ENCODE results near the gene SEMA3F. TPM values are rescaled to one million over a fixed set of nuclear protein-coding genes. Genes with fewer than 3 reads are reported as not detected.

Gene SEMA3F
- total RNA-seq, 2 experiments from 2014 or later: 0.15 TPM; not detected in 1

DNA sequence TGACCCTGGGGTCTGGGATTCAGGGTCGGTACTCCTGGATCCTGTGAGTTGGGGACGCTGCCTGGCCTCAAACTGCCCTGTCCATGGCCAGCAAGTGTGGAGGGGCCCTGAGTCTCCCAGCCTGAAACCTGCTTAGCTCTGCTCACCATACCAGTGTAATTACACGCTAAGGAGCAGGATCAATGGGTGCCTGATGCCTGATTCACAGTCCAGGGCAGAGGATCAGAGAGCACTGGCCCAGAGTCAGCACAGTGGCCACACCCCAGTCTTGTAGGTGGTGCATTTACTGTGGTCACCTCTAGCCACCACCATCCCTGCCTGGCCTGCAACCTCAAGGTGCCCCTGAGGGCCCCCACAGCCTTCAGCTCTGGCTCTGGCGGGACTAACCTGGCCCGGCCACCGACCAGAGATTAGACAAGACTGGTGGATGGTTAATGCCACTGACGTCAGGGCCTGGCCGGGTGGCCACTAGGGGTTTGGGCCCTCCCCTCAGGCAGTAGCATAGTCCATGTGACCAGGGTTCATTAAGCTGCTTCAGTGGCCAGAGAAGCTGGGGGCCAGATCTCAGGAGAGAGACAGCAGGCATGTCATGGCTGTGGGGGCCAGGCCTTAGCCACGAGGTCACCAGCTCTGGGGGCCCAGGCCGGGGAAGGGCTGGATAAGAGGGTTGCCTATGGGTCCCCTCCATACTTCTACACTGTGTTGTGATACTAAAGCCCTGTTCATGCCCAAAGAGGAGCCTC lies 46.6 kb downstream of the SEMA3F start:
- H3K36me3 Mint-ChIP-seq (ENCODE audit: low read depth): no peaks in the 10 kb centered on the region
- ChIA-PET CTCF (interaction anchor here (2.2 kb wide), 1 partner anchor 25 kb away, joined by 10 read pairs; no protein-coding TSS in a partner anchor), POLR2A (interaction anchor here (1.0 to 2.4 kb wide), 2 partner anchors 7 to 9 kb away, joined by 3 to 12 read pairs; no protein-coding TSS in a partner anchor)
- H3K4me1 Mint-ChIP-seq: no peaks in the 10 kb centered on the region
- DNase-seq: no peak
- no peaks in the 10 kb centered on the region for H3K9me3 Mint-ChIP-seq
- no peak overlapping the region for H3K4me3 Mint-ChIP-seq
- H3K27me3 Mint-ChIP-seq: peaks cover 41% of the 10 kb centered on the region
- H3K27ac Mint-ChIP-seq: no peak overlapping the region

DNA sequence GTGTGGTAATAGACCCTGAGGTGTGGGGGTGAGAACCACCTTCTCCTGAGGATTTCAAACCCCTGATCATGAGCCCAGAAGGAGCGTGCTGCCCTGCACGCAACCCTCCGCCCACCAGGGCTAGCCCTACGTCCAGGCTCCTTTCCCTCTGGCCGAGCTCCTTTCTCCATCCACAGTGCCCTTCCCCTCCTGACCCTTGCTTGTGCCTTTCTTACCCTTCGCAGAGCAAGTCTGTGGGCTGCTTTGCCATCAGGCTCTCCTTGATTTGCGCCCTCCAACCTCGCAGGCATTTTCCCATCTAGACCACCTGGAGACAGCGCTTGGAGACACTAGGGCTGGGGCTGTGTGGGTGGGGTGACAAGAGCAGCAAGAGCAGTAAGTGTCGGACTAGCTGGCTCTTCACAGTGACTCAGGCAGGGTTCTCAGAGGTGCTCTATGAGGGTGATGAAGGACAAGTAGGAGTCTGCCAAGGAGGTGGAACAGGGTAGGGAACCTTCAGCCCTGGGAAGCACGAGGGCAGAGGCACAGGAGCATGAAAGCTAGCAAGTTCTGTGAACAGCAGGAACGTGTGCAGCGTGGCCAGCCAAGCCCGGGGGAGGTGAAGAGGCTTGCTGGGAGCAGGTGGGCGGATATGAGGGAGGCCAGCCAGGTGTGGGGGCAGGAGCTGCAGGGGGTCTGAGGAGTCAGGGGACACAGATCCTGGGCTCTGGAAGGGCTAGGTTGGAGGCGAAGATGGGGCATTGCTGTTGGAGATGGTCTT lies 47.4 kb downstream of the SEMA3F start:
- H3K36me3 Mint-ChIP-seq (ENCODE audit: low read depth): no peaks in the 10 kb centered on the region
- no peak overlapping the region for H3K4me3 Mint-ChIP-seq
- ChIA-PET CTCF (interaction anchor here (0.8 to 2.2 kb wide), 2 partner anchors 8 to 24 kb away, joined by 4 to 10 read pairs; no protein-coding TSS in a partner anchor), POLR2A (interaction anchor here (1.0 to 2.4 kb wide), 3 partner anchors 8 to 19 kb away, joined by 3 to 12 read pairs (median 3); no protein-coding TSS in a partner anchor)
- H3K9me3 Mint-ChIP-seq: no peaks in the 10 kb centered on the region
- H3K4me1 Mint-ChIP-seq: no peaks in the 10 kb centered on the region
- DNase-seq: no peak
- peaks cover 47% of the 10 kb centered on the region for H3K27me3 Mint-ChIP-seq
- H3K27ac Mint-ChIP-seq: no peak overlapping the region

DNA sequence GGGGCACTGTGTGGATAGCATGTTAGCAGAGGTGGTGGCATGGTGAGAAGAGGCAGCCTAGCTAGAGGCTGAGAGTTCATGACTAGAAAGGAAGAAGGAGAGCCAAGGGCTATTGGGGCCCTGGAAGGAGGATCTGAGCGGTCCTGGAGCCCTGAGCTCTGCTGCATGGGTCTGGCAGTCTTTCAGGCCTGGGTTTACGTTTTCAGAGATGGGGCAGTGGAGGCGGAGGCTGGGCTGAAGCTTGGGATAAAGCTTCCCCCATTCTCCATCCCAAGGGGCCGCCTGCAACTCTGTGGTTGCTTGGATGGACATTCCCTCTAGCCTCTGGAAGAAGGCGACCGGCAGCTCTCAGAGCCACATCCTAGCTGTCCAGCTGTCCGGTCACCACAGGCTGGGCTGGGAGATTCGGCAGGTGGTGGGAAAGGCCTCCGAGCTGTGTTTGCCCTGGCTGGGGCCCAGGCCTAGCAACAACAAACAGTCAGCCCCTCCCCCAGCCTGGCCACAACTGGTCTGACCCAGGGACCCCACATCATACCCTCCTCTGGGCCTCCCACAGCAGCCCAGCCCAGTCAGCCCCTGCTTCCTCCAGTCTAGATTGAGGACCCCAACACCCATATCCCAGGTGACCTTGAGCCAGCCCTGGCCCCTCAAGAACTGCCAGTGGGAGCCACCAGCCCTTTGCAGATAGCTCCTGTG lies 48.1 kb downstream of the SEMA3F start:
- DNase-seq: no peak
- no peaks in the 10 kb centered on the region for H3K4me1 Mint-ChIP-seq
- ChIA-PET POLR2A (interaction anchor here (1.4 to 2.4 kb wide), 2 partner anchors 9 to 18 kb away, joined by 3 to 12 read pairs; no protein-coding TSS in a partner anchor), CTCF (interaction anchor here (0.8 to 2.2 kb wide), 3 partner anchors 9 to 23 kb away, joined by 3 to 10 read pairs (median 4); partner anchors contain the start of gene GNAT1)
- H3K4me3 Mint-ChIP-seq: no peak overlapping the region
- peaks cover 50% of the 10 kb centered on the region for H3K27me3 Mint-ChIP-seq
- H3K9me3 Mint-ChIP-seq: no peaks in the 10 kb centered on the region
- no peak overlapping the region for H3K27ac Mint-ChIP-seq
- no peaks in the 10 kb centered on the region for H3K36me3 Mint-ChIP-seq (ENCODE audit: low read depth)

DNA sequence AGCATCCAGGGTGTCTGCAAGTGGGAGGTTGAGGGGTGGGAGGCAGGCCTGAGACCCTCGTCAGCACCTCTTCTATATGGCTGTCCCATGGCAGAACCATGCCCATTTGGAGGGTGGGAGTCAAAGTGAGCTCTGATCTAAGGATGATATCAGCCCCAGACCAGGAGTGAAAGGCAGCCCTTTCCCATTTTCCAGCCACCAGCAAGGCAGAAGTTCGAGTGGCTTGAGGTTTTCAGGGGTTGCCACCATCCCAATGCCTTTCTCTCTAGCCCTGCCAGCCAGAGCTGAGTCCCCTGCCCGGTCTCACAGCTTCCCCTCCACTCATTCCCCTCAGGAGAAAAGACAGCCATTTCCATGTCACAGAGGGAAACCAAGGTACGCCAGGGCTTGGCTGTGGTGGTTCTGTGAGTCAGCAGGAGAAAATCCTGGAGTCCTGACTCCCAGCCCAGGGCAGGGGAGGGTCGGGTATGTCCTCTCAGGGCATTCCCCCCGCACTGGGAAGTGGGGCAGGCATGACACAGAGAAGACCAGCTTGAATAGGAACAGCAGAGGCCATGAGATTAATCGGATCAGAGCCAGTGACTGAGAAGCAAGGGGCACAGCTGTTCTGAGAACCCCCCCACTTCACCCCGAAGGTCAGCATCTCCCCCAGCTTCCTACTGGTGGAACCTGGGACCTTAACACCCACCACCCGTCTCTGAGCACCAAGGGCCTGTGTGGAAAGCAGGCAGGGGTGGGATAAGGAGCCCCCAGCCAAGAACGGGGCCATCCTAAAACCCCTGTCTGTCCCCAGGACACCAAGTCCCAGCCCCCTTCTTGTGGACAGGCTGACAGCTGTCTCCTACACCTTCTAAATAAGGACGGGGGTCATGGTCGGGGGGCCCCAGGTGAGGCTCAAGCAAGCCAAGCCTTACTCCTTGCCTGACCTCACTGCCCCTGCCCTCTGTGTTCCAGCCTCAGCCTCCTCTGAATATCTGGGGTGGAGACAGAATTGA lies 49.0 kb downstream of the SEMA3F start:
- POLR2A ChIA-PET: interaction anchor here (1.2 to 2.4 kb wide), 3 partner anchors 10 to 33 kb away, joined by 3 to 12 read pairs (median 3); no protein-coding TSS in a partner anchor
- Mint-ChIP-seq H3K4me3 (no peak overlapping the region), H3K27me3 (peaks cover 54% of the 10 kb centered on the region), H3K9me3 (no peaks in the 10 kb centered on the region), H3K4me1 (no peaks in the 10 kb centered on the region), H3K36me3 (ENCODE audit: low read depth) (no peaks in the 10 kb centered on the region), H3K27ac (no peak overlapping the region)
- CTCF ChIA-PET: interaction anchor here (1.0 to 1.1 kb wide), 2 partner anchors 8 to 12 kb away, joined by 3 read pairs; partner anchors contain the start of gene GNAT1
- no peak for DNase-seq

DNA sequence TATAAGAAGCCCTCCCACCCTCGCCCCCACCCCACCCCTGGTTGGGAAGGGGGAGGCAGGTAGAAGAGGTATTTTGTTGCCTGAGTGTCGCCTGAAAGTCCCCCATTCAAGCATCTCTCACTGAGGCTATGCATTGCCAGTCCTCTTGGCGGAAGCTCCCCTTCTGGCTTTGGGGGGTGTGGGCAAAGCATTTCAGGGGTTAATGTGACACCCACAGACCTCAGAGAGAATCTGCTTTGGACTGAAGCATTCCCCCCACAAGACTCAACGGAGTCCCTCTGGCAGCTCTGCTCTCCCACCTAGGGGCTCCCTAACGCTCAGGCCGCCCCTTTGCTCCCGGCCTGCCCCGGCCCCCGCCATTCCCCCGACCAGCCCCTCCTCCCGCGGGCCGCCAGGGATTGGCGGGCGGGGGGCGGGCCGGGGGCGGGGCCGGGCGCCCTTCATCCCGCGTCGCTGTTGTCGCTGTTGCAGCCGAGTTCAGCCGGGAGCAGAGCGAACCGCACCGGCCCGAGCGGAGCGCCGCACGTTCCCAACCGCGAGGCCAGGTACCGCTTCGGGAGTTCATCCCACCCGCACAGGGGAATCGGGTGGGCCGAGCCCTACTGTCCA lies 49.8 kb downstream of the SEMA3F start, which contains the start of gene SLC38A3:
TSS of gene SLC38A3 (plus strand) at position 468 of the 609 bp plus-strand sequence. CDS start 8,929 bp downstream, outside the sequence.
- no peak within 1 kb of the TSS for H3K4me3 Mint-ChIP-seq
- CTCF ChIA-PET: interaction anchor here (1.1 kb wide), 1 partner anchor 9 kb away, joined by 3 read pairs; no protein-coding TSS in a partner anchor
- no peaks in the 10 kb centered on the region for H3K4me1 Mint-ChIP-seq
- no peak within 1 kb of the TSS for H3K27ac Mint-ChIP-seq
- H3K36me3 Mint-ChIP-seq (ENCODE audit: low read depth): no peaks in the 10 kb centered on the region
- no peaks in the 10 kb centered on the region for H3K9me3 Mint-ChIP-seq
- peaks cover 52% of the 10 kb centered on the region for H3K27me3 Mint-ChIP-seq
- DNase-seq: no peak
- POLR2A ChIA-PET: interaction anchor here (1.2 kb wide), 1 partner anchor 32 kb away, joined by 3 read pairs; no protein-coding TSS in a partner anchor

DNA sequence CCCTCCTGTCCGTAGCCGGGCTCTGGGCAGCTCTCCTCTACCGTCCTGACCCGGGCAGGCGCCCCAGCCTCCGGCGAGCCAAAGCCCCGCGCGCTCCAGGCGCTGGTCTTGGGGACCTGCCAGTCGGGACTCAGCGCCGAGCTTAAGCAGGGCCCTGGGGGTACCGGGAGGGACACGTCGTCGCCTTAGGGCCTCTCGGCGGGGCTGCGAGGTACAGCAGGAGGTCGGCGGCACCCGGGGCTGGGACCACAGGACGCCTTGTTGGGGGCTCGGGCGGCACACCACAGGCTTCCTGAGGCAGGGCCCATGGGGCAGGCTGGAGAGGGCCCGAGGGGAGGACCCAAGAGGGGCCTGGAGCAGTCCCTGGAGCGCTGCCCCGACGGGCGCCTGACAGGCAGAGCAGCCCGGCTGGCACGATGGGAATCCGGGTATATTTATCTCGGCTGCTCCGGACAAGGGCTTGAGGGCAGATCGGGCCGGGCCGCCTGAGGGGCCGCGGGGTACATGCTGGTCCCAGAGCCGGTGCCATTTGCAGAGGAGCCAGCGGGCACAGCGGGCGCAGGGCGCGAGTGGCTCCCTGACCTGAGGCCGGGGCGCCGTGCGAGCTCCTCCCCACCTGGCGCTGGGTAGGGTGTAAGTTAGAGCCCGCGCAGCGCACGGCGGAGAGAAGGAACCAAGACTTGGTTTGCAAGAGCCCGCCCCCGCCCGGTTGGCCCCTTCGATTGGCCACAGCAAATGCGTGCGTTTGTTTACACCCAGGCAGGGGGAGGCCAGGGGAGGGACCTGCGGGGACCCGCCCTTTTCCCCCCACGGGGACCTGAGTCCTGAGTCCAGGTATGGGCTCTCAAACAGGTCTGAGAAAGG lies 50.5 kb downstream of the SEMA3F start:
- CTCF ChIA-PET: interaction anchor here (0.8 to 1.1 kb wide), 3 partner anchors 10 to 41 kb away, joined by 3 to 5 read pairs (median 3); no protein-coding TSS in a partner anchor
- peak; percentile 24 for DNase-seq
- no peaks in the 10 kb centered on the region for H3K9me3 Mint-ChIP-seq
- no peaks in the 10 kb centered on the region for H3K4me1 Mint-ChIP-seq
- H3K27ac Mint-ChIP-seq: no peak overlapping the region
- POLR2A ChIA-PET: interaction anchor here (1.2 kb wide), 1 partner anchor 31 kb away, joined by 3 read pairs; no protein-coding TSS in a partner anchor
- H3K36me3 Mint-ChIP-seq (ENCODE audit: low read depth): no peaks in the 10 kb centered on the region
- no peak overlapping the region for H3K4me3 Mint-ChIP-seq
- H3K27me3 Mint-ChIP-seq: peaks cover 52% of the 10 kb centered on the region

DNA sequence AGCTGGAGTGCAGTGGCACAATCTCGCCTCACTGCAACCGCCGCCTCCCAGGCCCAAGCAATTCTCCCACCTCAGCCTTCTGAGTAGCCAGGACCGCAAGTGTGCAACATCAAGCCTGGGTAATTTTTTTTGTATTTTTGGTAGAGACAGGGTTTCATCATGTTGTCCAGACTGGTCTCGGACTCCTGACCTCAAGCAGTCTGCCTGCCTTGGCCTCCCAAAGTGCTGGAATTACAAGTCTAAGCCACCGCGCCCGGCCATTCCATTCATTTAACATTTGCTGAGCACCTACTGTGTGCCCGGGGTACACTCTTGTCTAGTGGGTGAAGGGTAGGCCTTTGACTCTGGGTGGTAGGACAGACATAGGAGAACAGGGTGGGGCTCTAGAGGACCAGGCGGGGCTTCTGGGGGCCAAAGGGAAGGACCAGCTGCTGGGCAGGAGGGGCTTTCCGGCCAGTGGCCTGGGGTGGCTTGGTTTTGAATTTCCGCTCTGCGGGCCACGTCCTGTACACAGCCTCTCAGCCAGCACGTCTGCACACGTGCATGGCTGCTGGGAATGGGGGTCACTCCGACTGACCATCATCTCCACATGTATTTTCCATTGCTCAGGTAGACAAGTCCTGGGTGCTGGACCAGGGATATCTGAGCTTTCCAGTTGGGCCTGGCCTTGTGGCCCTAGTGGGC lies 52.4 kb downstream of the SEMA3F start:
- Mint-ChIP-seq H3K4me1 (no peaks in the 10 kb centered on the region), H3K27ac (no peak overlapping the region)
- POLR2A ChIA-PET: no interaction called here

DNA sequence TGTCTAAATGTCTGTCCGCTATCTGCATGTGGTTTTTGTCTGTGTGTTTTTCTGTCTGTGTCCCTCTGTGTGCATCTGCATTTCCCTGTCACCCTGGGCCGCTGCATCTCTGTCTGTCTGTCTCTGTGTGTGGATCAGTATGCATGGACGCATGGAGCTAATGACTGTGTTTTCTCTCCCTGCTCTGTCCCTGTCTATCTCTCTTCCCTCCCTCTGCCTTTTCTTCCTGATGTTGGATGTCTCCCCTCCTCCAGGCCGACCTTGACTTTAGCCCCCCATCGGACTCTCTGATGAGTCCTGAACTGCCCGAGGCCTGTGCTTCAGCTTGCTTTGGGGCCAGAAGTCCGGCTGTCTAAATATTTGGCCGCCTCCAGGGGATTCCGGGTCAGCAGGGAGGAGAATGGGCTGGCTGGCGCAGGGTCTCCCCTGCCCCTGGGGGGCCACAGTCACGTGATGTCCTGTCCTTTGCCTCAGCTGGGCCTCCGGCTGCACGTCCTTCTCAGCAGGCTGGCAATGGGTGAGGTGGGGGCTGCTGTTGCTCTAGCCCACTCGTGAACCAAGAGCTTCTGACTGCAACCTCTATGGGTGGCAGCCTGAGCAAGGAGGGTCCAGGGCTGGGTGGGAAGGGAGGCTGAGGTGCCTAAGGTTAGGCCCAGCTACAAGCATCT lies 53.7 kb downstream of the SEMA3F start:
- Mint-ChIP-seq H3K9me3 (no peaks in the 10 kb centered on the region), H3K27me3 (peaks cover 31% of the 10 kb centered on the region), H3K4me3 (no peak overlapping the region), H3K27ac (no peak overlapping the region), H3K4me1 (no peaks in the 10 kb centered on the region), H3K36me3 (ENCODE audit: low read depth) (no peaks in the 10 kb centered on the region)
- ChIA-PET CTCF (interaction anchor here (0.7 to 4.4 kb wide), 5 partner anchors 14 to 87 kb away, joined by 3 to 18 read pairs (median 3); partner anchors contain the start of gene GNAT1), POLR2A (no interaction called here)
- no peak for DNase-seq

More for the DNA sequence above, 52.4 kb downstream of the SEMA3F start:
- H3K9me3 Mint-ChIP-seq: no peaks in the 10 kb centered on the region
- peaks cover 43% of the 10 kb centered on the region for H3K27me3 Mint-ChIP-seq
- no peaks in the 10 kb centered on the region for H3K36me3 Mint-ChIP-seq (ENCODE audit: low read depth)
- H3K4me3 Mint-ChIP-seq: no peak overlapping the region
- no peak for DNase-seq
- CTCF ChIA-PET: interaction anchor here (0.6 kb wide), 1 partner anchor 391 kb away, joined by 4 read pairs; no protein-coding TSS in a partner anchor

DNA sequence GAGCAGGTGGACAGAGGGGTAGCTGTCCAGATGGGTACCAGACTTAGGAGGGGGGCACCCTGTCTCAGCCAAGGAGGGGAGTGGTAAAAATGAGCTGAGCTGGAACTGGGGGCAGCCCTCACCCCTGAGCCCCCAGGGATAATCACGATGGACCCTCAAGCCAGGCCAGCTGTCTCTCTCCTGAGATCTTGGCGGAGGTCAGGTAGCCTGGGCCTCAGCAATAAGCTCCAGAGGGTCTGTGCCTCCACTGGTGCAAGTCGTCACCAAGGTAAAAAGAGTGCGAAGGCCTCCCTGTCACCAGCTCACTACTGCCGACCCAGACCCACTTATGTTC lies 55.0 kb downstream of the SEMA3F start:
- peaks cover 21% of the 10 kb centered on the region for H3K27me3 Mint-ChIP-seq
- ChIA-PET CTCF (interaction anchor here (0.8 to 4.4 kb wide), 4 partner anchors 15 to 114 kb away, joined by 3 to 18 read pairs (median 5); partner anchors contain the start of gene GNAT1), POLR2A (interaction anchor here (1.1 to 1.4 kb wide), 3 partner anchors 8 to 61 kb away, joined by 3 read pairs; no protein-coding TSS in a partner anchor)
- H3K36me3 Mint-ChIP-seq (ENCODE audit: low read depth): no peaks in the 10 kb centered on the region
- no peak overlapping the region for H3K4me3 Mint-ChIP-seq
- no peak for DNase-seq
- H3K27ac Mint-ChIP-seq: no peak overlapping the region
- no peaks in the 10 kb centered on the region for H3K9me3 Mint-ChIP-seq
- H3K4me1 Mint-ChIP-seq: no peaks in the 10 kb centered on the region

Measured in activated CD4-positive, alpha-beta memory T cell treated with anti-CD3 and anti-CD28 coated beads, Interleukin-2, amount 10 ng/mL, durations not matched to agents 7 days and 5 days (primary cell).